ENCODE results near the gene SLC25A36. TPM values are rescaled to one million over a fixed set of nuclear protein-coding genes. Genes with fewer than 3 reads are reported as not detected.

Gene SLC25A36
- total RNA-seq, 2 experiments from 2014 or later = 166 to 171 TPM

DNA sequence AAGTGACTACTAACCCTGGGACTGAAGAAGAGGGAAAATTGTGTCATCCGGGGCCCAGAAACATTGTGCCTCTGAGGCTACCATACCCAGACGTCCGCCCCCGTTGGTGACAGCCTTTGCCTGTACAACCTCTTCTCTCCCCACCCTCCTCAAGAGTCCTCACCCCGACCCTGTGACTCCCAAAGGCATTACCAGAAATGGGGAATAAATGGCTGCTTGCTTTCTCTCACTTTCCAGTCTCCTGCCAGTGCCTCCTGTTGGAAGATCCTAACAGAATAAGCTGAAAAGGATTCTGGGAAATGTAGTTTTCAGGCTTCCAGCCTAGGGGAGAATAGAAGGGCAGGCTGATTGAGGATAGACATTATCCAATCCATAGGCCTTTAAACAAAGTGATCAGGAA lies 30.8 kb upstream of the SLC25A36 start:
- H3K27ac ChIP-seq (ENCODE audit: low read depth in 1 of 2, low read length in 2 of 2) = no peak overlapping the region
- H3K4me3 ChIP-seq (ENCODE audit: low read length) = no peak overlapping the region
- TF ChIP-seq, protein P1, sequence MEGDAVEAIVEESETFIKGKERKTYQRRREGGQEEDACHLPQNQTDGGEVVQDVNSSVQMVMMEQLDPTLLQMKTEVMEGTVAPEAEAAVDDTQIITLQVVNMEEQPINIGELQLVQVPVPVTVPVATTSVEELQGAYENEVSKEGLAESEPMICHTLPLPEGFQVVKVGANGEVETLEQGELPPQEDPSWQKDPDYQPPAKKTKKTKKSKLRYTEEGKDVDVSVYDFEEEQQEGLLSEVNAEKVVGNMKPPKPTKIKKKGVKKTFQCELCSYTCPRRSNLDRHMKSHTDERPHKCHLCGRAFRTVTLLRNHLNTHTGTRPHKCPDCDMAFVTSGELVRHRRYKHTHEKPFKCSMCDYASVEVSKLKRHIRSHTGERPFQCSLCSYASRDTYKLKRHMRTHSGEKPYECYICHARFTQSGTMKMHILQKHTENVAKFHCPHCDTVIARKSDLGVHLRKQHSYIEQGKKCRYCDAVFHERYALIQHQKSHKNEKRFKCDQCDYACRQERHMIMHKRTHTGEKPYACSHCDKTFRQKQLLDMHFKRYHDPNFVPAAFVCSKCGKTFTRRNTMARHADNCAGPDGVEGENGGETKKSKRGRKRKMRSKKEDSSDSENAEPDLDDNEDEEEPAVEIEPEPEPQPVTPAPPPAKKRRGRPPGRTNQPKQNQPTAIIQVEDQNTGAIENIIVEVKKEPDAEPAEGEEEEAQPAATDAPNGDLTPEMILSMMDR (IDR thresholded peaks at IDR 0.05) = no peak
- no peaks in the 10 kb centered on the region for H3K36me3 Mint-ChIP-seq (ENCODE audit: low read depth)
- H3K4me3 Mint-ChIP-seq = no peak overlapping the region
- DNase-seq (no peak), ATAC-seq (ENCODE audit: poor library complexity) (no peak)
- H3K4me1 ChIP-seq (ENCODE audit: insufficient read depth, low read length) = no peaks in the 10 kb centered on the region
- H3K27me3 ChIP-seq (ENCODE audit: control insufficient read depth in 1 of 2, insufficient read depth in 2 of 2, low read length in 2 of 2) = peaks cover 0 to 9% of the 10 kb centered on the region in 2 experiments
- intact Hi-C loops (cut with DNase I, micrococcal nuclease) = no loop called here
- CTCF ChIA-PET = no interaction called here
- no peaks in the 10 kb centered on the region for H3K4me1 Mint-ChIP-seq (ENCODE audit: low read depth)
- peaks cover 7% of the 10 kb centered on the region for H3K27me3 Mint-ChIP-seq
- POLR2A ChIA-PET = no interaction called here
- no peaks in the 10 kb centered on the region for H3K9me3 Mint-ChIP-seq
- H3K36me3 ChIP-seq (ENCODE audit: insufficient read depth, low read length) = no peaks in the 10 kb centered on the region
- no peaks in the 10 kb centered on the region for H3K9me3 ChIP-seq (ENCODE audit: control insufficient read depth in 1 of 2, insufficient read depth in 1 of 2, low read length in 2 of 2)
- no peak overlapping the region for H3K27ac Mint-ChIP-seq

DNA sequence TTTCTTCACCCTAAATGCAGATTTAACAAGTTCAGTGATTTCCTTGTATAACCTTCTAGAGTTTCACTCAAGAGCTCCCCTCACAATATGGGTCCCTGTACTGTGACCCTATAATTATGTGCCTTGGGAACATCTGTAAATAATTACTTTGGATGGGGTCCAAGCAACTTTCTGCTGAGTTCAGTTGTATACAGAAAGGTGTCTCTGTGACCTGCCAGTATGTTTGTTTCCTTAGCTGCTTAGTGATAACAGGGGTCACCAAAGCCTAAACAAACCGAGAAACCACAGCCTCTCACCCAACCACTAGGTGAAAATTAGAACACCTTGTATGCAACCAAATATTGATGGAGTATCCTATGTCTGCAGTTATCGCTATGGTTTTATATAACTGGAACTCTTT lies 29.8 kb upstream of the SLC25A36 start:
- Mint-ChIP-seq H3K27ac (no peak overlapping the region), H3K9me3 (no peaks in the 10 kb centered on the region), H3K27me3 (peaks cover 10% of the 10 kb centered on the region), H3K4me1 (ENCODE audit: low read depth) (no peaks in the 10 kb centered on the region), H3K4me3 (no peak overlapping the region), H3K36me3 (ENCODE audit: low read depth) (no peaks in the 10 kb centered on the region)
- DNase-seq (no peak), ATAC-seq (ENCODE audit: poor library complexity) (no peak)
- no peaks in the 10 kb centered on the region for H3K4me1 ChIP-seq (ENCODE audit: insufficient read depth, low read length)
- TF ChIP-seq, protein P1 (IDR thresholded peaks at IDR 0.05) = no peak
- ChIA-PET POLR2A (no interaction called here), CTCF (no interaction called here)
- peaks cover 0 to 9% of the 10 kb centered on the region in 2 experiments for H3K27me3 ChIP-seq (ENCODE audit: control insufficient read depth in 1 of 2, insufficient read depth in 2 of 2, low read length in 2 of 2)
- H3K27ac ChIP-seq (ENCODE audit: low read depth in 1 of 2, low read length in 2 of 2) = no peak overlapping the region
- H3K36me3 ChIP-seq (ENCODE audit: insufficient read depth, low read length) = no peaks in the 10 kb centered on the region
- no peaks in the 10 kb centered on the region for H3K9me3 ChIP-seq (ENCODE audit: control insufficient read depth in 1 of 2, insufficient read depth in 1 of 2, low read length in 2 of 2)
- intact Hi-C loops (cut with DNase I, micrococcal nuclease) = no loop called here
- H3K4me3 ChIP-seq (ENCODE audit: low read length) = no peak overlapping the region

DNA sequence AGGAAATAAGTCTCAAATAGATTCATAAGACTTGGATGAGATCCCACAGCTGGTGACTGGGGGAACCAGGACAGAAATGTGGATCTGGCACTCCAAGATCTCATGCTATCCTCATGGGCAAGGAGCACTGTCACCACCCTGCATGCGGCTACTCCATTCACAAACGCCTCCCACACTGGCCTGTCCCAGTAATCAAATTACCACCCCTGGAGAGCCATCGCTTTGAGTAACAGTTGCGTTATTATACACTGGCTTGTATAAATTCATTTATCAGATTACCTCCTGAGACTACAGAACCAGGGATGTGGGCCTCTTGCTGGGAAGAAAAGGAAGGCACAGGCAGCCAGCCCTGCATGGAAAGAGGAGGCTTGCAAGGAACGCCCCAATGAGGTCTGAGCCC lies 27.9 kb upstream of the SLC25A36 start:
- Mint-ChIP-seq H3K4me3 (no peak overlapping the region), H3K4me1 (ENCODE audit: low read depth) (no peaks in the 10 kb centered on the region), H3K27me3 (peaks cover 20% of the 10 kb centered on the region), H3K36me3 (ENCODE audit: low read depth) (no peaks in the 10 kb centered on the region), H3K27ac (no peak overlapping the region), H3K9me3 (no peaks in the 10 kb centered on the region)
- POLR2A ChIA-PET = no interaction called here
- Histone ChIP-seq H3K4me3 (ENCODE audit: low read length) (no peak overlapping the region), H3K9me3 (ENCODE audit: control insufficient read depth in 1 of 2, insufficient read depth in 1 of 2, low read length in 2 of 2) (no peaks in the 10 kb centered on the region), H3K4me1 (ENCODE audit: insufficient read depth, low read length) (no peaks in the 10 kb centered on the region), H3K27me3 (ENCODE audit: control insufficient read depth in 1 of 2, insufficient read depth in 2 of 2, low read length in 2 of 2) (peaks cover 0 to 21% of the 10 kb centered on the region in 2 experiments), H3K36me3 (ENCODE audit: insufficient read depth, low read length) (no peaks in the 10 kb centered on the region), H3K27ac (ENCODE audit: low read depth in 1 of 2, low read length in 2 of 2) (no peak overlapping the region)
- TF ChIP-seq, protein P1 (IDR thresholded peaks at IDR 0.05) = no peak
- DNase-seq (no peak), ATAC-seq (ENCODE audit: poor library complexity) (no peak)
- CTCF ChIA-PET = no interaction called here
- intact Hi-C loops (cut with DNase I, micrococcal nuclease) = no loop called here

All from CD4-positive, alpha-beta T cell (primary cell).